ENCODE results near the gene MIEF1.
A peak's percentile ranks its signal among the peaks of the same experiment; 100 is the strongest.
"Not testable (repeated sequence)": the region's sequence is repeated elsewhere in the genome, so short reads cannot be mapped to it uniquely, and the experiment has no call there.

The MIEF1 gene

GRCh38 chr22:39517470-39517869 lies 15.4 kb downstream of the MIEF1 start:
- no peak for DNase-seq

DNA sequence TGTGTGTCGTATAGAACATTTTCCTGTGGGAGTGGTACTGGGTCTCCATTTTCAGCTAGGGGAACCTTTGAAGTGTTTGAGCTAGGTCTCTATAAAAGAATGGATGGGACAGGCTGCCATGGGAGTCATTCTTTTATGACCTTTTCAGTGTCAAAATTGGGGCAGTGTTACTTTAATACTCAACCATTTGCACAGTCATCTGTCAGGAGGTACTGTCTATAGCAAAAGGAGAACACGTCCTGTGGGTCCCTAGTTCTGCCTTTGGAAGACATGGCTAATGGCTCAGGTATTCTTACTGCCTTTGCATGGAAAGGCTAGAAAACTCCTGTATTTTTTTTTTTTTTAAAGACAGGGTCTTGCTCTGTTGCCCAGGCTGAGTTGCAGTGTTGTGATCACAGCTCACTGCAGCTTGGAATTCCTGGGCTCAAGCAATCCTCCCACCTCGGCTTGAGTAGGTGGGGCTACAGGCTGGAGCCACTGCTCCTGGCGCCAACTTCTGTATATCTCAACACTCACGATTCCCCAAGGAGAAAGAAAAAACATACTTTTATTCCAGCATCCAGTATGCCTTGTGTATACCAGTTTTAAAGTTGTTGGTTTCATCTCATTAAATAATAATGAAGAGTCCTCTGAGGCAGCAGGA lies 16.2 kb downstream of the MIEF1 start:
- DNase-seq, result no peak

DNA sequence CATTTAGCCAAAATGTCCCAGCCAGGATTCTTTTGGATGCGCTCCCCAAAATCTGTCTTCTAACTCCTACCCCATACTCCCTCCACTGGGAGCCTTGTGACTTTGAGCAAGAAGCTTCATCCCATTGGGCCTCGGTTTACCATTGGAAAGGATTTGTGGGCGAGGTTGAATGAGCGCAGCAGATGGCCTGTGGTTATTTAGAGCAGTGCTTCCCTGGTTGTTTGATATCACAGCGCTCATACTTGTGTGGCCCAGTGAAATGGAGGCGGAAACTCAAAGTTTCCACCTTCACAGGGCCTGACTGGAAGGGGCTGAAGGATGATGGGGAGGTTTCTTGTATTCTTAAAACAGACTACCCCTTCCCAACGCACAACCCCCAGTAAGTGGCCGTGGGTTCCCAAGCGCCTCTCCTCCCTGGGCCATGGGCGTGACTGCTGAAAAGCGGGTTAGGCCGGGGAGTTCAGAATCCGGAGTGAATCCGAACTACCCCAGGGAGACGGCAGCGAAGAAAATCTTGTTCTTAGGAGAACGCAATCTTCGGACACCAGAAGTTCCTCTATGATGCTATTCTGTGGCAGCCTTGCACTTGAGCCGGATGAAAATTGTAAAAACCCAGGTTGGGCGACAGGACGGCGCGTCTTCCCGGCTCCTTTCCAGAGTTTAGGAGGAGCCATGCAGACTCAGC lies 17.0 kb downstream of the MIEF1 start:
- no peak for DNase-seq

- peak; percentile 96 for DNase-seq
Measured at GRCh38 chr22:39519681-39520225, 17.7 kb downstream of the MIEF1 start.

GRCh38 chr22:39520226-39521105 lies 18.4 kb downstream of the MIEF1 start, which contains the start of gene ATF4:
Gene ATF4, plus strand, starts transcription at chr22:39520562. Its CDS starts 884 bp downstream, at chr22:39521446.
- DNase-seq, result peak; percentile 52

DNA sequence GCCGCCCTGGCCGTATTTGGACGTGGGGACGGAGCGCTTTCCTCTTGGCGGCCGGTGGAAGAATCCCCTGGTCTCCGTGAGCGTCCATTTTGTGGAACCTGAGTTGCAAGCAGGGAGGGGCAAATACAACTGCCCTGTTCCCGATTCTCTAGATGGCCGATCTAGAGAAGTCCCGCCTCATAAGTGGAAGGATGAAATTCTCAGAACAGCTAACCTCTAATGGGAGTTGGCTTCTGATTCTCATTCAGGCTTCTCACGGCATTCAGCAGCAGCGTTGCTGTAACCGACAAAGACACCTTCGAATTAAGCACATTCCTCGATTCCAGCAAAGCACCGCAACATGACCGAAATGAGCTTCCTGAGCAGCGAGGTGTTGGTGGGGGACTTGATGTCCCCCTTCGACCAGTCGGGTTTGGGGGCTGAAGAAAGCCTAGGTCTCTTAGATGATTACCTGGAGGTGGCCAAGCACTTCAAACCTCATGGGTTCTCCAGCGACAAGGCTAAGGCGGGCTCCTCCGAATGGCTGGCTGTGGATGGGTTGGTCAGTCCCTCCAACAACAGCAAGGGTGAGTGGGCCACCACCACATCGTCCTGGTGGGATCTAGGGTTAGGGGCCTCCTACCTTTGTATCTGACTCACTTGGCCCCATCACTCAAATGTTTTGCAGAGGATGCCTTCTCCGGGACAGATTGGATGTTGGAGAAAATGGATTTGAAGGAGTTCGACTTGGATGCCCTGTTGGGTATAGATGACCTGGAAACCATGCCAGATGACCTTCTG lies 19.2 kb downstream of the MIEF1 start:
- not testable (repeated sequence) for DNase-seq

GRCh38 chr22:39522091-39522490 lies 20.0 kb downstream of the MIEF1 start:
- DNase-seq, result not testable (repeated sequence)

DNA sequence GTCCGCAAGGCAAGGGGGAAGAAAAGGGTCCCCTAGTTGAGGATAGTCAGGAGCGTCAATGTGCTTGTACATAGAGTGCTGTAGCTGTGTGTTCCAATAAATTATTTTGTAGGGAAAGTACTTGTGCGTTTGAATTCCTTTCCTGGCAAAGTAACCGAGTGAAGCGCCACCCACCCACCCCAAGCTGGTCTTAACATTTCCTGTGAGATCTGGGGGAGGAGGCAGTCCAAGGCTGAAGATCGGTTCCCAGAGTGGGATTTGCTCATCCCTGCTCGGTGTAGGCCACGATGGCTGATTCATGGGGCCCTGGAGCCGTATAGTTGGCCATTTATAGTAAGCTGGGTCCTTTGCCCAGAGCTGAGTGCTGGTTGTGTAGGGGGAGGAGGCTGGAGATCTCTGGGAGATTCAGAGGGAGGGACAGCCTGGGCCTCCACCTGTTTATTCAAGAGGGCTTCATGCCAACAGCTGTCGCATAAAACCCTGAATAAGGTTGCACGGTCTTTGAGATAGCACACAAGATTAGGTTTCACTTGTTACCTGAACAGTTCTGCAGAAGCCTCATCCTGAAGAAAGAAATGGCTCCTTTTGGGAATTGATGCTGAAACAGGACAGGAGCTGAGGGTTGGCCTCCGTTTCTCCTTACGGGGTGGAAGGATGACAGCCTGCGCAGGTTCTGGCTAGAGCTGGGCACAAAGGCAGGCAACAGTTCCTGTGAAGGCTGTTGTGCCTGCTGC lies 20.6 kb downstream of the MIEF1 start:
- no peak for DNase-seq

- DNase-seq, result no peak
Measured at GRCh38 chr22:39524089-39524752, 22.1 kb downstream of the MIEF1 start.

- DNase-seq, result no peak
Measured at GRCh38 chr22:39524753-39525657, 22.9 kb downstream of the MIEF1 start.

GRCh38 chr22:39525658-39525975 lies 23.5 kb downstream of the MIEF1 start:
- DNase-seq, result no peak

DNA sequence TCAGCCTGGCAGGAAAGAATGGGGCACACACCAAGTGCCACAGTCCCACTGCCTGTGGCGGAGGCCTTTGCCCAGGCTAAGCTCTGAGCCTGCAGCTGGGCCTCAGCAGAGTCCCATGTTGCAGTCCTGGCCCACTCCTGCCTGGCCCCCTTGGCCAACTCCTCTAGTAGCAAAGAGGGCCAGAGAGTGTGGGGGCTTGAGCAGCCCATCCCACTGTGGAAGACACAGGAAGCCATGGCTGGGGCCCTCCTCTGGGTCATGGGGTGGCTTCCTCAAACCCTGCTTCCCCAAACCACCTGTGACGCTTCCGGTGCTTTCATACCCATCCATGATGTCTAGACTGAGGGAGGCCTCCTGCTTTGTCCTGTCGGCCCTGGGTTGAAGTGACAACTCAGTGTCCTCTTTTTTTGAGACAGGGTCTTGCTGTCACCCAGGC lies 24.7 kb downstream of the MIEF1 start:
- peak; percentile 54 for DNase-seq

DNA sequence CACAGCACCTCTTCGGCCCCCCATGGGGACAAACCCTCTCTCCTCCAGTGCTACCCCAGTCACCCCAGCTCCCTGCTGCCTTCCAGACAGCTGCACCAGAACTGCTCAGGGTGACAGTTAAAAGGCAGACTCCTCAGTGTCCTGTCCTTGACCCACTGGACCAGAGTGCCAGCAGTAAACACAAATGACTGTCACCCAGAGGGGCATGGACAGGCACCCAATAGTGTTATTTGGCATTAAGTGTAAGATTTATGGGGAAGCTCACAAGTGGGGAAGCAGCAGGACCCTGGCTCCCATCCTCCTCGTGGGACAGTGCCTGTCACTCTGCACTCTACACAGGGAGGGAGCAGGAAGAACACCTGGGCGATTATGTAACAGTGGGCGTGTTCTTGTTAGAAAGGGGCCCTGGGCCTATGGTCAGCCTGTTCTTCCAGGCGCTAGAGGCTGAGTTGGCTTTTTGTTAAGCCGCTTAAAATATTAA lies 25.4 kb downstream of the MIEF1 start:
- DNase-seq, result no peak

DNA sequence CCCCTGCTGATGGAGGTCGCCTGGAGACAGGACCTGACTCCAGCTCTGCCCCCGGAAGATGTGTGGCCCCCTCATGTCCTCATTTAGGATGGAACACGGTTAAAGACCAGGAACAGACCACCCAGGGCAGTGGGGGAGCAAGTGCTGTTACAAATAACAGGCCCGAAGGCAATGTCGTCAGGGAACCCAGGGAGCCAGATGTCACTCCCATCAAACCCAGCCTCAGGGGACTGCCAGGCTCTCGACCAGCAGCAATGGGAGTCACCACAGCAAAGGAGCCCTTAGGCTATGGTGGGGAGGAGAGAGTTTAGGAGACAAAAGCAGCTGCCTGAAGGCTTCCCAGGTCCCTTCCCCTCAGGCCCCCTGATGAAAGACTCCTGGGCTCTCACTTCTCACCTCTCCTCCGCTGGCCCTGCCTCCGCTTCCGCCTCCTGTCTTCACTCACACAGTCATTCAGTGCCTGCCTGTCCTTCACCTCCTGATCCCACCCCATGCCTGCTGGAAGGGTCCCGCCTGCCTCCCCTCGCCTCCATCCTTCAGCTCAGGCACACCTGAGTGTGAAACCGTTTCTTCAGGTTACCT lies 26.1 kb downstream of the MIEF1 start:
- DNase-seq, result no peak

DNA sequence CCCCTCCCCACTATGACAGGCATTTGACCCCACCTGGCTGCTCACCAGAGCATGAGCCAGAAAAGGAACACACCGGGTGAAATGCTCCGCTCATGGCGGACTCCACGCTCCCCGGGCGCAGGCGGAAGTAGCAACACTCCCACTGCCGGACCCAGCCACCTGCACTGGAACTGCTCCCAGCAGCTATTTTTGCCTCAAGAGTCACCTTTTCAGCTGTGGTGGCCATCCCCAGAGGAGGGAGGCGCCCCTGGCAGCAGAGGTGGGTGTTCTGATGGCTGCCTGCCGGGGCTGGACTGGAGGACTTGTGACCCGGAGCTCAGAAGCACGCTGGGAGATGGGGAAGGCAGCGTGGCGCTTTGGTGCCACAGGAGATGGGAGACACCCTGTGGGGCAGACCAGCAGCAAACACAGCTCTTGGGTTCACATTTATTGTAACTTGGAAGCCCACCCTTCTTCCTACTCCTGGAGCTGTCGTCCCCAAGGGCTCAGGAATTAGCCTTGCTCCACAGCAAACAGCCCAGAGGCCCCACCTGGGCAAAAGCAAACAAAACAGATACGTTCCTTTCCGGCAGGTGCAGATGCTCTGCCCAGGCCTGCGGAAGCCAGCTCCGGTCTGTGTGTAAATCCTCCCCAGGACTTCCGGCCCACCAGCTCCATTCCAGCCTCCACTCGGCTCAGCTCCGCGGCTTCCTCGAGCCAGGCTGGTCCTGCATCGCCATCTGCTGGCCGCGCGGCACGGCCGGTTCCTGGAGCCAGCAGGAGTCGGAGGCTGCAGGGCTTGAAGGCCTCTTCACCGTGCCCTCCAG lies 26.8 kb downstream of the MIEF1 start:
- peak; percentile 88 for DNase-seq

GRCh38 chr22:39529487-39529851 lies 27.4 kb downstream of the MIEF1 start:
- no peak for DNase-seq

GRCh38 chr22:39530116-39530515 lies 28.0 kb downstream of the MIEF1 start:
- DNase-seq, result no peak

GRCh38 chr22:39530692-39531331 lies 28.7 kb downstream of the MIEF1 start:
- peak; percentile 50 for DNase-seq
